HepG2 (cell line): ENCODE data around the gene MVB12A. TPM values are rescaled to one million over a fixed set of nuclear protein-coding genes. Genes with fewer than 3 reads are reported as not detected.
A peak's percentile ranks its signal among the peaks of the same experiment; 100 is the strongest.

Experiments used
- ASH2L ChIP-seq: fragments of 300-600, 200-600 bp; sonication (generic); IDR thresholded peaks from 2 replicates; pipeline ENCODE4 v1.7.0; 2017; ENCODE audit warnings: low read depth, mild to moderate bottlenecking, moderate library complexity, mixed read lengths, low read length; ENCODE audit not compliant: insufficient read length
- BCLAF1 ChIP-seq: fragments of 450-650 bp; IDR thresholded peaks from 2 replicates; pipeline ENCODE4 v1.6.1; 2017; ENCODE audit warnings: mild to moderate bottlenecking
- CENPBD1 ChIP-seq: sonication (generic); formaldehyde crosslinking; IDR thresholded peaks from 2 replicates; pipeline ENCODE4 v1.8.0; 2022; ENCODE audit warnings: missing genetic modification reagents, low read depth, mild to moderate bottlenecking, borderline replicate concordance
- GATAD1 ChIP-seq: IDR thresholded peaks from 2 replicates; pipeline ENCODE4 v1.6.1; 2016; ENCODE audit warnings: missing genetic modification reagents, missing compliant biosample characterization
- HNRNPH1 ChIP-seq: fragments of 200-400 bp; formaldehyde crosslinking; optimal IDR thresholded peaks from 2 replicates; pipeline ENCODE3; 2017; ENCODE audit warnings: mild to moderate bottlenecking, low read depth, low read length
- NFKB2 ChIP-seq: sonication (generic); formaldehyde crosslinking; IDR thresholded peaks from 2 replicates; pipeline ENCODE4 v1.4.0; 2020; ENCODE audit warnings: missing genetic modification reagents, borderline replicate concordance
- NR1H2 ChIP-seq: sonication (generic); formaldehyde crosslinking; IDR thresholded peaks from 2 replicates; pipeline ENCODE4 v1.8.1; 2022; ENCODE audit warnings: low read depth, missing genetic modification reagents, borderline replicate concordance
- PAF1 ChIP-seq: IDR thresholded peaks from 2 replicates; pipeline ENCODE4 v1.6.1; 2016; ENCODE audit warnings: missing genetic modification reagents, missing compliant biosample characterization
- TBP ChIP-seq: sonication (generic); formaldehyde crosslinking; IDR thresholded peaks from 2 replicates; pipeline ENCODE4 v1.5.0; 2020; ENCODE audit warnings: missing genetic modification reagents
- TMF1 ChIP-seq: sonication (generic); formaldehyde crosslinking; IDR thresholded peaks from 2 replicates; pipeline ENCODE4 v1.8.1; 2022; ENCODE audit warnings: low read depth, missing genetic modification reagents
- YY1 ChIP-seq: IDR thresholded peaks from 2 replicates; pipeline ENCODE4 v1.6.1; 2011; ENCODE audit warnings: low read length, low read depth, moderate library complexity, mild to moderate bottlenecking; ENCODE audit not compliant: insufficient read depth, insufficient replicate concordance
- ZBTB2 ChIP-seq: sonication (generic); formaldehyde crosslinking; IDR thresholded peaks from 2 replicates; pipeline ENCODE4 v1.8.0; 2022; ENCODE audit warnings: low read depth, missing genetic modification reagents
- ZNF83 ChIP-seq: sonication (generic); formaldehyde crosslinking; IDR thresholded peaks from 2 replicates; pipeline ENCODE4 v1.4.0; 2020; ENCODE audit warnings: missing genetic modification reagents, mild to moderate bottlenecking, borderline replicate concordance
- polyA plus RNA-seq, 8 experiments: library from polyadenylated mRNA; depleted of rRNA in 3 of 8; stranded (reverse) in 7 of 8; unstranded in 1 of 8; fragments of >200 nt; fragmentation: Illumina TruSeq in 4 of 8; extraction: Trizol in 4 of 8; gene quantifications; 2 replicates each; pipeline versions ENCODE4 v1.2.1 to v1.2.3, GENCODE V29; 2011 to 2016; ENCODE audit warnings: low read depth in 4 of 8, missing spikeins in 1 of 8, mixed read lengths in 1 of 8; ENCODE audit not compliant: insufficient read depth in 1 of 8
- total RNA-seq, 5 experiments: library from RNA; depleted of rRNA; stranded (reverse); fragments of >200 nt; fragmentation: Illumina TruSeq; extraction: Trizol; gene quantifications; 2 replicates each; pipeline ENCODE4 v1.2.3, GENCODE V29; 2016; ENCODE audit warnings: low read depth in 1 of 5
- TF ChIP-seq, protein P1 (sequence below): sonication (generic); formaldehyde crosslinking; IDR thresholded peaks from 2 replicates; pipeline ENCODE4 v1.4.0; 2020; ENCODE audit warnings: missing genetic modification reagents, borderline replicate concordance
- TF ChIP-seq, protein P2 (sequence below): IDR thresholded peaks from 2 replicates; pipeline ENCODE4 v1.6.1; 2016; ENCODE audit warnings: mild to moderate bottlenecking
- TF ChIP-seq, protein P3 (sequence below): sonication (generic); formaldehyde crosslinking; IDR thresholded peaks from 2 replicates; pipeline ENCODE4 v1.9.0; 2021; ENCODE audit warnings: missing genetic modification reagents, mild to moderate bottlenecking, borderline replicate concordance

The MVB12A gene
- total and polyA plus RNA-seq, 2 of the 13 experiments (the other 11 are each of a cell fraction or from before 2014, with no cell fraction given) = 35.7 to 36.1 TPM

- no peak for TF ChIP-seq NR1H2
- TF ChIP-seq ZNF83 (CRISPR knock-in tag) = no peak
- TF ChIP-seq, protein P1, sequence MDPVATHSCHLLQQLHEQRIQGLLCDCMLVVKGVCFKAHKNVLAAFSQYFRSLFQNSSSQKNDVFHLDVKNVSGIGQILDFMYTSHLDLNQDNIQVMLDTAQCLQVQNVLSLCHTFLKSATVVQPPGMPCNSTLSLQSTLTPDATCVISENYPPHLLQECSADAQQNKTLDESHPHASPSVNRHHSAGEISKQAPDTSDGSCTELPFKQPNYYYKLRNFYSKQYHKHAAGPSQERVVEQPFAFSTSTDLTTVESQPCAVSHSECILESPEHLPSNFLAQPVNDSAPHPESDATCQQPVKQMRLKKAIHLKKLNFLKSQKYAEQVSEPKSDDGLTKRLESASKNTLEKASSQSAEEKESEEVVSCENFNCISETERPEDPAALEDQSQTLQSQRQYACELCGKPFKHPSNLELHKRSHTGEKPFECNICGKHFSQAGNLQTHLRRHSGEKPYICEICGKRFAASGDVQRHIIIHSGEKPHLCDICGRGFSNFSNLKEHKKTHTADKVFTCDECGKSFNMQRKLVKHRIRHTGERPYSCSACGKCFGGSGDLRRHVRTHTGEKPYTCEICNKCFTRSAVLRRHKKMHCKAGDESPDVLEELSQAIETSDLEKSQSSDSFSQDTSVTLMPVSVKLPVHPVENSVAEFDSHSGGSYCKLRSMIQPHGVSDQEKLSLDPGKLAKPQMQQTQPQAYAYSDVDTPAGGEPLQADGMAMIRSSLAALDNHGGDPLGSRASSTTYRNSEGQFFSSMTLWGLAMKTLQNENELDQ = no peak
- no peak for TF ChIP-seq TBP (CRISPR knock-in tag)
- no peak; the same call in 1 of the 2 replicates for TF ChIP-seq PAF1 (CRISPR knock-in tag)
- peak; percentile 63 for TF ChIP-seq ASH2L
- TF ChIP-seq ZBTB2 (CRISPR knock-in tag) = 0 out of 2 replicates have a peak, but pooled peaks have one; percentile 69
- TF ChIP-seq CENPBD1 (CRISPR knock-in tag) = no peak
- peak; percentile 85 for TF ChIP-seq GATAD1 (CRISPR knock-in tag)
- no peak for TF ChIP-seq BCLAF1
- TF ChIP-seq, protein P2, sequence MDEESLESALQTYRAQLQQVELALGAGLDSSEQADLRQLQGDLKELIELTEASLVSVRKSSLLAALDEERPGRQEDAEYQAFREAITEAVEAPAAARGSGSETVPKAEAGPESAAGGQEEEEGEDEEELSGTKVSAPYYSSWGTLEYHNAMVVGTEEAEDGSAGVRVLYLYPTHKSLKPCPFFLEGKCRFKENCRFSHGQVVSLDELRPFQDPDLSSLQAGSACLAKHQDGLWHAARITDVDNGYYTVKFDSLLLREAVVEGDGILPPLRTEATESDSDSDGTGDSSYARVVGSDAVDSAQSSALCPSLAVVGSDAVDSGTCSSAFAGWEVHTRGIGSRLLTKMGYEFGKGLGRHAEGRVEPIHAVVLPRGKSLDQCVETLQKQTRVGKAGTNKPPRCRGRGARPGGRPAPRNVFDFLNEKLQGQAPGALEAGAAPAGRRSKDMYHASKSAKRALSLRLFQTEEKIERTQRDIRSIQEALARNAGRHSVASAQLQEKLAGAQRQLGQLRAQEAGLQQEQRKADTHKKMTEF (CRISPR knock-in tag) = peak; percentile 77
- no peak for TF ChIP-seq TMF1 (CRISPR knock-in tag)
- peak; percentile 90 for TF ChIP-seq YY1
- peak; percentile 74; the same call in 1 of the 2 replicates for TF ChIP-seq NFKB2 (CRISPR knock-in tag)
- TF ChIP-seq, protein P3, sequence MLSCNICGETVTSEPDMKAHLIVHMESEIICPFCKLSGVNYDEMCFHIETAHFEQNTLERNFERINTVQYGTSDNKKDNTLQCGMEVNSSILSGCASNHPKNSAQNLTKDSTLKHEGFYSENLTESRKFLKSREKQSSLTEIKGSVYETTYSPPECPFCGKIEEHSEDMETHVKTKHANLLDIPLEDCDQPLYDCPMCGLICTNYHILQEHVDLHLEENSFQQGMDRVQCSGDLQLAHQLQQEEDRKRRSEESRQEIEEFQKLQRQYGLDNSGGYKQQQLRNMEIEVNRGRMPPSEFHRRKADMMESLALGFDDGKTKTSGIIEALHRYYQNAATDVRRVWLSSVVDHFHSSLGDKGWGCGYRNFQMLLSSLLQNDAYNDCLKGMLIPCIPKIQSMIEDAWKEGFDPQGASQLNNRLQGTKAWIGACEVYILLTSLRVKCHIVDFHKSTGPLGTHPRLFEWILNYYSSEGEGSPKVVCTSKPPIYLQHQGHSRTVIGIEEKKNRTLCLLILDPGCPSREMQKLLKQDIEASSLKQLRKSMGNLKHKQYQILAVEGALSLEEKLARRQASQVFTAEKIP (CRISPR knock-in tag) = no peak
- TF ChIP-seq HNRNPH1 = no peak
Observed at GRCh38 chr19:17419621-17420474, at the start of gene MVB12A (continued).
